Ramos (cell line): ENCODE measurements around the gene UTY.
"Not testable (repeated sequence)": the region's sequence is repeated elsewhere in the genome, so short reads cannot be mapped to it uniquely, and the experiment has no call there.

Experiments used
- in situ Hi-C: fragments of 300-500 bp; cut with MboI; formaldehyde crosslinking; loops from one replicate; pipeline ENCODE4 v1.14.3; 2022; ENCODE audit warnings: low sequenced_read_pairs; ENCODE audit not compliant: unreplicated experiment

The UTY gene

DNA sequence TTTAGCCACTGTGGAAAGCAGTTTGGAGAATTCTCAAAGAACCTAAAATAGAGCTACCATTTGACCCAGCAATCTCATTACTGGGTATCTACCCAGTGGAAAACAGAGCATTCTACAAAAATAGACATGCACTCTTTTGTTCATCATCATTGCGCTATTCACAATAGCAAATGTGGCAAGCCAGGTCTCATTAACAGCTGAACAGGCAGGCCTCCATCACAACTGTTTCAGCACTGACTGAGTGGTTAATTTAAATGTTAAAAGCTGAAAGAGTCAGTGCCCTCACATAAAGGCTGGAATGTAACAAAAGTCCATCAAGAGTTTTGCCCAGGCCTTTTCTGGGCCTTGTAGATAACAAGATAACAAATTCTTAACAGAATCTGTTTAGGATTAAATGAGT is 166.9 kb downstream of the UTY start:
- in situ Hi-C loops, result no loop called here

DNA sequence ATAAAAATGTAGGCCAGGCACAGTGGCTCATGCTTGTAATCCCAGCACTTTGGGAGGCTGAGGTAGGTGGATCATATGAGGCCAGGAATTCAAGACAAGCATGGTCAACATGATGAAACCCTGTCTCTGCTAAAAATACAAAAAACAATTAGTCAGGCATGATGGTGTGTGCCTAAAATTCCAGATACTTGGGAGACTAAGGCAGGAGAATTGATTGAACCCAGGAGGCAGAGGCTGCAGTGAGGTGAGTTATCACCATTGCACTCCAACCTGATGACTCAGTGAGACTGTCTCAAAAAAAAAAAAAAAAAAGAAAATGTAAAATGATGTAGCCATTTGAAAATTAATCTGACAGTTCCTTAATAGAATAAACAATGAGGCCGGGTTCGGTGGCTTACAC is 171.9 kb downstream of the UTY start:
- in situ Hi-C loops, result no loop called here

- in situ Hi-C loops, result no loop called here
Measured at GRCh38 chrY:13300795-13301194, 179.0 kb downstream of the UTY start.

DNA sequence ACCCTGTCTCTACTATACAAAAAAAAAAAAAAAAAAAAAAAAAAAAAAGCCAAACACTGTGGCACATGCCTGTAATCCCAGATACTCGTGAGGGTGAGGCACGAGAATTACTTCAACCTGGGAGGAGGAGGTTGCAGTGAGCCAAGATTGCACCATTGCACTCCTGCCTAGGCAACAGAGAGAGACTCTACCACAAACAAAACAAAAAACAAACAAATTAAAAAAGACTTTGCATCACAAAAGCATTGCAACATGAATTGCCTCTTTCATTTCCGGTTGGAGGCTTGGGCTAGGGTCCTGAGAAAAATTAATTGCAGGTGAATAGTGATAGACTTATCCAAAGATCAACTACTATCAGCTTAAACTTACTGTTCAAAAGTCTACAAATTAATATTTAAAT is 180.4 kb downstream of the UTY start:
- in situ Hi-C loops, result no loop called here

- in situ Hi-C loops, result no loop called here
Measured at GRCh38 chrY:13296176-13296890, 183.5 kb downstream of the UTY start.

DNA sequence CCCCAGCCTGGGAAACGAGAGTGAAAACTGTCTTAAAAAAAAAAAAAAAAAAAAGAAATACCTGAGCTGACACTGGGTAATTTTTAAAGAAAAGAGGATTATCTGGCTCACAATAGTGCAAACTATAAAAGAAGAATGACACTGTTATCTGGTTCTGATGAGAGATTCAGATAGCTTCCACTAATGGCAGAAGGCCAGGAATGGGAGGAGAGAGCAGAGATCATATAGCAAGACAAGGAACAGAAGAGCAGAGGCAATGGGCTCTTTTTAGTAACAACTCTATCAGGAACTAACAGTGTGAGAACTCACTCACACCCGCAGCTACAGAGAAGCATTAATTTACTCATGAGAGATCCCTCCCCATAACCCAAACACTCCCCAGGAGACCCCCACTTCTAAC is 184.8 kb downstream of the UTY start:
- in situ Hi-C loops, result no loop called here

GRCh38 chrY:13291199-13291598 is 188.6 kb downstream of the UTY start:
- in situ Hi-C loops, result no loop called here

GRCh38 chrY:13282151-13283054 is 197.4 kb downstream of the UTY start:
- in situ Hi-C loops, result not testable (repeated sequence)

GRCh38 chrY:13279561-13279960 is 200.3 kb downstream of the UTY start:
- in situ Hi-C loops, result no loop called here

DNA sequence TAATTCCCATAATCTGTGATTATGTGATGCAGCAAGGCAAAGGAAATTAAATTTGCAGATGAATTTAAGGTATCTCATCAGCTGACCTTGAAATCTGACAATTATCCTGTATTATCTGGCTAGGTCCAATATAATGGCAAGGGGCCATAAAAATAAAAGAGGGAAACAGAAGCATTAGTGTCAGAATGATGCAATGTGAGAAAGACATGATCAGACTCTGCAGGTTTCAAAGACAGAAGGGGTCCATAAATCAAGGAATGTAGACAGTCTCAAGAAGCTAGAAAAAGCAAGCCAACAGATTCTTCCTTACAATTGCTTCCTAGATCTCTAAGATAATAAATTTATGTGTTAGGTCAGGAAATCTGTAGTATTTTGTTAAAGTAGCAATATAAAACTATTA is 208.1 kb downstream of the UTY start:
- in situ Hi-C loops, result no loop called here

- in situ Hi-C loops, result not testable (repeated sequence)
Measured at GRCh38 chrY:13253941-13254440, 225.8 kb downstream of the UTY start.

DNA sequence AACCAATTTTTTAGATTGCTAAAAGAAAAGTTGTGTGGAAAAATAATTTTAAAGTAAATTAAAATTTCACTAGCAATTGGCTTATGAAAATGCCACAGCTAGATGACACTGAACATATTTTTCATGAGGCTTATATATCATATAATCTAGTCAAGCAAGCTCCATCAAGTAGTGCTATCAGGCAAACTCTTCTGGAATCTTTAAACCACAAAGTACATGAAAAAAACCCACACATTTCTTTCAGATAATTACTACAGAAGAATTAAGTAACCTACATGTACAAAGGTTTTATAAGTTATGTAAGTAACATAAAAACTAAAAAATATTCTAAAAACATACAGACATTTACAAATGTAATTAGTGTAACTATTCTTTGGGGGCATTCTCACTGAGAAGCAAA is 229.4 kb downstream of the UTY start:
- in situ Hi-C loops, result no loop called here

- in situ Hi-C loops, result no loop called here
Measured at GRCh38 chrY:13243716-13244115, 236.1 kb downstream of the UTY start.

- in situ Hi-C loops, result no loop called here
Measured at GRCh38 chrY:13233901-13234300, 245.9 kb downstream of the UTY start.

GRCh38 chrY:13233118-13233517 is 246.7 kb downstream of the UTY start:
- in situ Hi-C loops, result no loop called here

DNA sequence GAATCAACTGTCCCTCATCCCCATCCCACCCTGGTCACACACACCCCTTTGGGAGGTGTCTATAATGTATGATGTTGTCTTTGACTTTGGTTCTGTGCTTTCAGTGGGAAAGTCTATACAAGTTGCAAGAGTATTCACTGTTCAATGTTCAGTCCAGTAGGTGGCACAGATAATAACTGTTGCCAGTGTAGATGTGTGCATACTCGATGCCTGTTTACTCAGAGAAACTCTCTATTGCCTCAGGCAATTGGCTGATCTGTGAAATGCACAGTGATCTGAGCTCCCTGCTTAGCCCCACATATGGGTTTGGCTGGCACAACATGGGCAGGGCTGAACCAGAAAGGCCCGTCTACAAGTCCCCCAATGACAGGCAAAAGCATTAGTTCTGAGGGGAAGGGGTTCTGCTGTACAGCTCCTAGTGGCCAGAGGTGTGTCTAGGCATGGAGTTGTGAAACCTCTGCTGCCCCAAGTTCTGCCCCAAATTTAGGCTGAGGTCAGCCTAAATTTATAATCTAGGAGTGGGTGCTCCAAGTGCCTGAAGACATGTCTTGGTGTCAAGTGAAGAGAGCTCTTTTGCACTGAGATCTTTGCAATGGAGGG is 252.4 kb downstream of the UTY start:
- in situ Hi-C loops, result no loop called here

DNA sequence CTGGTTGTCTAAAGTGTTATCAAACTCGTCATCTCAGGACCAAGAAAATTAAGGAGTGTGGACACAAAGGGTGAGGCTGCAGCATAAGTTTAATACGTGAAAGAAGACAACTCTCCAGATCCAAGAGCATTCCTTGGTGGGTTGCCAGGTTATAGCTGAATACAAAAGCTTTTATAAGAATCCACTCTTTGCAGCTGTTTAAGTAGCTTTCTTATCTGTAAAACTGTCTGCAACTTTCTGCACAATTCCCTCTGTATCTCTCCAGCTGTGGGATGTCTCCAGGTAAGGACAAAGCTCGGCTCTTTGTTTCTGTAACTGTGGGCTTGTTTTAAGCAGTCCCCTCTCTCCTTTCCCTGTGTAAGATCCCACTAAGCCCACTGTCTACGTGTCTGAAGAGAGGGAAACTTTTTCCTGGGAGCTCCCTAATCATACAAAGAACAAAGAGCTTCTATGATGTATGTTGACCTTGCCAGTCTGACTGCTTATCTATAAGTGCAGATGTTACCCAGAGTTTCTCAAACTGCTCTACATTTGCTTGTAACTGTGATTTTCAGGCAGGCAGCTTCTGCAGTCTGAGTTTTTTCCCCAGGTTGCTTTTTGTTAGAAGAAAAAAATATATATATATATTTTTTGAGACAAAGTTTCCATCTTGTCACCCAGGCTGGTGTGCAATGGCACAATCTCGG is 268.7 kb downstream of the UTY start:
- in situ Hi-C loops, result no loop called here

DNA sequence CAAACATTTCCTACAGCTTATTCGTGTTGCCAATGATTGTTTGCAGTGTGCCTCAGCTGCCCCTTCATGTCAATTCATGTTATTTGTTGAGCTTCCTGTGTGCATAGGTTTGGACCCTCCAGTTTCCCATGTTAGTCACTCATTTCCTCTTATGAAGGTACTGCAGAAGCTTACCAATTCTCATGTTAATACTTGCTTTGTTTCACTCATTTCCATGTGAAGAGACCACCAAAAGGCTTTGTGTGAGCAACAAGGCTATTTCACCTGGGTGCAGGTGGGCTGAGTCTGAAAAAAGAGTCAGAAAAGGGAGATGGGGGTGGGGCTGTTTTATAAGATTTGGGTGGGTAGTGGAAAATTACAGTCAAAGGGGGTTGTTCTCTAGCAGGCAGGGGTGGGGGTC is 274.6 kb downstream of the UTY start:
- in situ Hi-C loops, result no loop called here
